Breast epithelium (tissue), 4 donors: ENCODE data around the gene ABTB1. TPM values are rescaled to one million over a fixed set of nuclear protein-coding genes. Genes with fewer than 3 reads are reported as not detected.
"Not testable (repeated sequence)": the region's sequence is repeated elsewhere in the genome, so short reads cannot be mapped to it uniquely, and the experiment has no call there.

Experiments
- DNase-seq, 2 donors: peaks; one replicate each; pipeline ENCODE4 v3.0.0-alpha.2; 2019; ENCODE audit warnings: low spot score in 2 of 2
- H3K27ac ChIP-seq, 2 donors: fragments of 200-600 bp; sonication (generic) in 1 of 2; one replicate each; pipeline ENCODE4 v1.5.1; 2016 to 2019; ENCODE audit warnings: mild to moderate bottlenecking in 1 of 2
- H3K27me3 ChIP-seq, 2 donors: fragments of 200-600 bp; sonication (generic) in 1 of 2; one replicate each; pipeline versions ENCODE4 v1.5.1 to v1.6.0; 2017 to 2019; ENCODE audit warnings: control low read depth in 1 of 2, mild to moderate bottlenecking in 1 of 2
- H3K36me3 ChIP-seq: fragments of 200-600 bp; one replicate; pipeline ENCODE4 v1.5.1; 2019
- H3K4me1 ChIP-seq, 2 donors: fragments of 200-600 bp; sonication (generic); one replicate each; pipeline ENCODE4 v1.5.1; 2016 to 2019; ENCODE audit warnings: control low read depth in 1 of 2
- H3K4me3 ChIP-seq, 3 donors: fragments of 200-600 bp; sonication (generic); 1 replicate in 2 of 3; 2 replicates in 1 of 3; pipeline ENCODE4 v1.5.1; 2016 to 2019; ENCODE audit warnings: mild to moderate bottlenecking in 3 of 3, moderate library complexity in 2 of 3
- H3K9me3 ChIP-seq, 2 donors: fragments of 200-600 bp; sonication (generic) in 1 of 2; one replicate each; pipeline ENCODE4 v1.5.1; 2016 to 2019; ENCODE audit warnings: control low read depth in 1 of 2
- CTCF ChIP-seq, 3 donors: fragments of 450-650 bp; IDR thresholded peaks; one replicate each; pipeline ENCODE4 v1.5.1; 2016 to 2017; ENCODE audit warnings: antibody characterized with exemption in 3 of 3, mild to moderate bottlenecking in 3 of 3, moderate library complexity in 3 of 3
- POLR2A ChIP-seq: fragments of 450-650 bp; IDR thresholded peaks from one replicate; pipeline ENCODE4 v1.6.1; 2016; ENCODE audit warnings: antibody characterized with exemption, mild to moderate bottlenecking, moderate library complexity
- POLR2AphosphoS5 ChIP-seq, 3 donors: sonication (generic); formaldehyde crosslinking; IDR thresholded peaks; one replicate each; pipeline ENCODE4 v1.6.1; 2017; ENCODE audit warnings: antibody characterized with exemption in 3 of 3
- intact Hi-C: fragments of 100-400 bp; cut with DNase I; formaldehyde crosslinking; loops from one replicate; pipeline ENCODE4 v1.15.1; 2023; ENCODE audit warnings: low total_unique reads
- total RNA-seq, 3 donors: library from RNA; depleted of rRNA; stranded (reverse); fragments of >200 nt; gene quantifications; one replicate each; pipeline ENCODE4 v1.1.0, GENCODE V29; 2016

The ABTB1 gene
- total RNA-seq, 3 donors from 2014 or later, result 32.0 to 43.6 (median 40.2) TPM

- DNase-seq, result peak in 1 of 2 donors; percentile 39
- intact Hi-C loops, result no loop called here
- Histone ChIP-seq H3K27ac (peak overlapping the region in 1 of 2 donors; percentile 32), H3K4me3 (no peak overlapping the region), H3K27me3 (no peaks in the 10 kb centered on the region), H3K9me3 (no peaks in the 10 kb centered on the region), H3K4me1 (no peaks in the 10 kb centered on the region), H3K36me3 (peaks cover 6% of the 10 kb centered on the region)
- TF ChIP-seq POLR2A (no peak), CTCF (IDR thresholded peaks at IDR 0.05) (no peak), POLR2AphosphoS5 (IDR thresholded peaks at IDR 0.05) (no peak)
These were observed 6.1 kb downstream of the ABTB1 start for GRCh38 chr3:127678611-127679533.

GRCh38 chr3:127679534-127680145 is 6.9 kb downstream of the ABTB1 start:
- H3K27ac ChIP-seq, result peak overlapping the region in 1 of 2 donors; percentile 25
- TF ChIP-seq CTCF (IDR thresholded peaks at IDR 0.05) (no peak), POLR2AphosphoS5 (IDR thresholded peaks at IDR 0.05) (no peak), POLR2A (no peak)
- intact Hi-C loops, result no loop called here
- peaks cover 6% of the 10 kb centered on the region for H3K36me3 ChIP-seq
- H3K9me3 ChIP-seq, result no peaks in the 10 kb centered on the region
- DNase-seq, result peak in 1 of 2 donors; percentile 30
- no peaks in the 10 kb centered on the region for H3K27me3 ChIP-seq
- no peak overlapping the region for H3K4me3 ChIP-seq
- no peaks in the 10 kb centered on the region for H3K4me1 ChIP-seq

DNA sequence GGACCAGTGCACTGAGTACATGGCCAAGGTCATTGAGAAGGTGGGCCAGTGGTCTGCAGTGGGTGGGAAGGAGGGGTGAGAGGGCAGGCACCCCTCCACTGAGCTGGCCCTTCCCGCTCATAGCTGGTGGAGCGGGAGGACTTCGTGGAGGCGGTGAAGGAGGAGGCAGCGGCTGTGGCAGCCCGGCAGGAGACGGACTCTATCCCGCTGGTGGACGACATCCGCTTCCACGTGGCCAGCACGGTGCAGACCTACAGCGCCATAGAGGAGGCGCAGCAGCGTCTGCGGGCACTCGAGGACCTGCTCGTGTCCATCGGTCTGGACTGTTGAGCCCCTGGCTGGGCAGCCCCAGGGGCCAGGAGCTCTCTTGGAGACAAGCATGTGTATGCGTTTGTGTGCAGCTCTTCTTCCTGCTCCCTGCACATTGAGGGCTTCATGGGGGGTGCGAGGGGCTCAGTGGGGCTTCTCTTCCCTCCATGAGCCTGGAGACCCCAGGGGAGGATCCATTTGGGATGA is 7.5 kb downstream of the ABTB1 start:
- H3K4me1 ChIP-seq, result no peaks in the 10 kb centered on the region
- peaks cover 6% of the 10 kb centered on the region for H3K36me3 ChIP-seq
- DNase-seq, result no peak
- intact Hi-C loops, result no loop called here
- no peaks in the 10 kb centered on the region for H3K27me3 ChIP-seq
- no peak overlapping the region for H3K4me3 ChIP-seq
- TF ChIP-seq POLR2AphosphoS5 (IDR thresholded peaks at IDR 0.05) (no peak), CTCF (IDR thresholded peaks at IDR 0.05) (no peak), POLR2A (no peak)
- H3K27ac ChIP-seq, result peak overlapping the region in 1 of 2 donors; percentile 25
- H3K9me3 ChIP-seq, result no peaks in the 10 kb centered on the region

GRCh38 chr3:127680798-127681221 is 8.1 kb downstream of the ABTB1 start:
- H3K4me3 ChIP-seq, result no peak overlapping the region
- no peak overlapping the region for H3K27ac ChIP-seq
- no peak for TF ChIP-seq POLR2A
- TF ChIP-seq CTCF (IDR thresholded peaks at IDR 0.05), result no peak
- TF ChIP-seq POLR2AphosphoS5 (IDR thresholded peaks at IDR 0.05), result no peak
- intact Hi-C loops, result no loop called here
- no peaks in the 10 kb centered on the region for H3K4me1 ChIP-seq
- no peaks in the 10 kb centered on the region for H3K27me3 ChIP-seq
- peaks cover 6% of the 10 kb centered on the region for H3K36me3 ChIP-seq
- peak in 1 of 2 donors; percentile 16 for DNase-seq
- no peaks in the 10 kb centered on the region for H3K9me3 ChIP-seq

DNA sequence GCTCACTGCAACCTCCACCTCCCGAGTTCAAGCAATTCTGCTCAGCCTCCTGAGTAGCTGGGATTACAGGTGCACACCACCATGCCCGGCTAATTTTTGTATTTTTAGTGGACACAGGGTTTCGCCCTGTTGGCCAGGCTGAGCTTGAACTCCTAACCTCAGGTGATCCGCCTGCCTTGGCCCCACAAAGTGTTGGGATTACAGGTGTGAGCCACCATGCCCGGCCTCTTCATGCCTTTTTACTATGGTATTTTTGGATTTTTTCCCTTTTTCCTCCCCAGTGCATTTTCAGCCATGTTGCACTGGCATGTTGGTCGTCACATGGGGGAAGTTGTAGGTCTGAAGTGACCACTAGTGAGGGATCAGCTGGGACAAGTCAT is 9.4 kb downstream of the ABTB1 start:
- H3K27me3 ChIP-seq, H3K27ac ChIP-seq, intact Hi-C loops, H3K4me3 ChIP-seq, H3K4me1 ChIP-seq, H3K9me3 ChIP-seq, H3K36me3 ChIP-seq: not testable (repeated sequence)
- DNase-seq, result peak in 1 of 2 donors; percentile 36
